ENCODE data around the gene ERBB4. TPM values are rescaled to one million over a fixed set of nuclear protein-coding genes. Genes with fewer than 3 reads are reported as not detected.
"Not testable (repeated sequence)": the region's sequence is repeated elsewhere in the genome, so short reads cannot be mapped to it uniquely, and the experiment has no call there.

ERBB4 gene
- total and polyA plus RNA-seq, 3 experiments from 2014 or later, result not detected

DNA sequence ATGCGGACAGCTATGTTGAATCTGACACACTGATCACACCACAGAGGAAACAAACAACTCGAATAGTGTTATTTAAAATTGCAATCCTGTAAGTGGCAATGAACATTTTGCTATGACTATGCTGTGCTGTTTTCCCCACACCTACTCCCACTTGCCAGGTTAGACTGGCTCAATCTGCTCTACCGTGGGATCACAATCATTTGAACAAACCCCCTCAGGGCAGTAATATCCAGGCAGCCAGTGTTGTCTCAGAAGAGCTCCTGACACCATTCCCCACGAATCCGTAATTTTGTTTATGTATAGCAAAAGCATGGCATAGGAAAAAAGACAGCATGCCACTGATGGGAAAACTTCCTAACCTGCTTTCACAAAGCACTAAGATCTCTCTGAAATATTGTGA, 284.3 kb downstream of the ERBB4 start:
- no peak overlapping the region for H3K4me3 Mint-ChIP-seq
- Histone ChIP-seq H3K27ac (ENCODE audit: low read depth, low read length) (no peak overlapping the region), H3K4me3 (ENCODE audit: low read length) (no peak overlapping the region), H3K36me3 (ENCODE audit: insufficient read depth, low read length) (no peaks in the 10 kb centered on the region), H3K9me3 (ENCODE audit: low read length) (no peaks in the 10 kb centered on the region), H3K27me3 (ENCODE audit: insufficient read depth, low read length, poor library complexity, severe bottlenecking) (no peaks in the 10 kb centered on the region), H3K4me1 (ENCODE audit: insufficient read depth, low read length) (no peaks in the 10 kb centered on the region)
- no peak overlapping the region for H3K27ac Mint-ChIP-seq
- POLR2A ChIA-PET, result no interaction called here
- no peaks in the 10 kb centered on the region for H3K4me1 Mint-ChIP-seq
- DNase-seq, result no peak
- CTCF ChIA-PET, result no interaction called here
- H3K9me3 Mint-ChIP-seq, result peaks cover 0 to 18% (median 2%) of the 10 kb centered on the region in 5 donors
- H3K27me3 Mint-ChIP-seq, result no peaks in the 10 kb centered on the region
- H3K36me3 Mint-ChIP-seq, result no peaks in the 10 kb centered on the region

- no peaks in the 10 kb centered on the region for H3K36me3 ChIP-seq (ENCODE audit: insufficient read depth, low read length)
- no peaks in the 10 kb centered on the region for H3K4me1 ChIP-seq (ENCODE audit: insufficient read depth, low read length)
- no peaks in the 10 kb centered on the region for H3K9me3 ChIP-seq (ENCODE audit: low read length)
- H3K27ac ChIP-seq (ENCODE audit: low read depth, low read length), result no peak overlapping the region
- H3K4me1 Mint-ChIP-seq, result no peaks in the 10 kb centered on the region
- DNase-seq, result no peak
- H3K36me3 Mint-ChIP-seq, result no peaks in the 10 kb centered on the region
- H3K27ac Mint-ChIP-seq, result no peak overlapping the region
- H3K4me3 Mint-ChIP-seq, result no peak overlapping the region
- POLR2A ChIA-PET, result no interaction called here
- H3K9me3 Mint-ChIP-seq, result peaks cover 0 to 10% (median 7%) of the 10 kb centered on the region in 5 donors
- CTCF ChIA-PET, result no interaction called here
- H3K27me3 Mint-ChIP-seq, result no peaks in the 10 kb centered on the region
- H3K4me3 ChIP-seq (ENCODE audit: low read length), result no peak overlapping the region
- no peaks in the 10 kb centered on the region for H3K27me3 ChIP-seq (ENCODE audit: insufficient read depth, low read length, poor library complexity, severe bottlenecking)
Measured at GRCh38 chr2:212249451-212249850, 289.2 kb downstream of the ERBB4 start.

- ChIA-PET CTCF (no interaction called here), POLR2A (no interaction called here)
- no peak overlapping the region for H3K4me3 Mint-ChIP-seq
Measured at GRCh38 chr2:212245880-212246279, 292.7 kb downstream of the ERBB4 start.

DNA sequence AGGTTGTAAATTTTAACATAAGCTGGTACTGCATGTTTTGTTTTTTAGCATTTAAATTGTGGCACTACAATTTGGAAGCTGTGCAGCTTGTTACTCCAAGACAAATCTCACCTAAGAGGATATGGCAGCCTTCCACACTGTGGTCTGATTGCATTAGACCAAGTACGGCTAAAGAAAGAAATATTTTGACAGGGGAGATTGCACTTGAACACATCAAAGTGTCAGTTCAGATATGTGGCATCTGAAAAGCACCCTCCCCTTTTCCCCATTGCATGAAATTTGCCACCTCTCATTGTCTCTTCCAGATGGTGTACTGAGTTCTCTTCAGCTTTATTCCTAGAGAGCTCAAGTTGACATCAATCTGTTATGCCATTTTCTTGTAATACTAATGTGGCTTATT, 295.9 kb downstream of the ERBB4 start:
- Histone ChIP-seq H3K4me3 (ENCODE audit: low read length) (no peak overlapping the region), H3K36me3 (ENCODE audit: insufficient read depth, low read length) (no peaks in the 10 kb centered on the region), H3K27ac (ENCODE audit: low read depth, low read length) (no peak overlapping the region), H3K4me1 (ENCODE audit: insufficient read depth, low read length) (no peaks in the 10 kb centered on the region), H3K9me3 (ENCODE audit: low read length) (no peaks in the 10 kb centered on the region), H3K27me3 (ENCODE audit: insufficient read depth, low read length, poor library complexity, severe bottlenecking) (no peaks in the 10 kb centered on the region)
- no peak for DNase-seq
- peaks cover 1 to 9% (median 6%) of the 10 kb centered on the region in 5 donors for H3K9me3 Mint-ChIP-seq
- CTCF ChIA-PET, result no interaction called here
- no peak overlapping the region for H3K4me3 Mint-ChIP-seq
- H3K27me3 Mint-ChIP-seq, result no peaks in the 10 kb centered on the region
- POLR2A ChIA-PET, result no interaction called here
- no peaks in the 10 kb centered on the region for H3K36me3 Mint-ChIP-seq
- no peaks in the 10 kb centered on the region for H3K4me1 Mint-ChIP-seq
- H3K27ac Mint-ChIP-seq, result no peak overlapping the region

More at GRCh38 chr2:212245880-212246279, 292.7 kb downstream of the ERBB4 start:
- Histone ChIP-seq H3K4me1 (ENCODE audit: insufficient read depth, low read length) (no peaks in the 10 kb centered on the region), H3K36me3 (ENCODE audit: insufficient read depth, low read length) (no peaks in the 10 kb centered on the region), H3K27me3 (ENCODE audit: insufficient read depth, low read length, poor library complexity, severe bottlenecking) (no peaks in the 10 kb centered on the region), H3K27ac (ENCODE audit: low read depth, low read length) (no peak overlapping the region), H3K9me3 (ENCODE audit: low read length) (no peaks in the 10 kb centered on the region), H3K4me3 (ENCODE audit: low read length) (no peak overlapping the region)
- Mint-ChIP-seq H3K4me1 (no peaks in the 10 kb centered on the region), H3K27ac (no peak overlapping the region), H3K27me3 (no peaks in the 10 kb centered on the region), H3K36me3 (no peaks in the 10 kb centered on the region), H3K9me3 (peaks cover 1 to 12% (median 5%) of the 10 kb centered on the region in 5 donors)
- DNase-seq, result no peak

- H3K4me3 Mint-ChIP-seq, CTCF ChIA-PET: not testable (repeated sequence)
Measured at GRCh38 chr2:212238152-212238551, 300.4 kb downstream of the ERBB4 start.

DNA sequence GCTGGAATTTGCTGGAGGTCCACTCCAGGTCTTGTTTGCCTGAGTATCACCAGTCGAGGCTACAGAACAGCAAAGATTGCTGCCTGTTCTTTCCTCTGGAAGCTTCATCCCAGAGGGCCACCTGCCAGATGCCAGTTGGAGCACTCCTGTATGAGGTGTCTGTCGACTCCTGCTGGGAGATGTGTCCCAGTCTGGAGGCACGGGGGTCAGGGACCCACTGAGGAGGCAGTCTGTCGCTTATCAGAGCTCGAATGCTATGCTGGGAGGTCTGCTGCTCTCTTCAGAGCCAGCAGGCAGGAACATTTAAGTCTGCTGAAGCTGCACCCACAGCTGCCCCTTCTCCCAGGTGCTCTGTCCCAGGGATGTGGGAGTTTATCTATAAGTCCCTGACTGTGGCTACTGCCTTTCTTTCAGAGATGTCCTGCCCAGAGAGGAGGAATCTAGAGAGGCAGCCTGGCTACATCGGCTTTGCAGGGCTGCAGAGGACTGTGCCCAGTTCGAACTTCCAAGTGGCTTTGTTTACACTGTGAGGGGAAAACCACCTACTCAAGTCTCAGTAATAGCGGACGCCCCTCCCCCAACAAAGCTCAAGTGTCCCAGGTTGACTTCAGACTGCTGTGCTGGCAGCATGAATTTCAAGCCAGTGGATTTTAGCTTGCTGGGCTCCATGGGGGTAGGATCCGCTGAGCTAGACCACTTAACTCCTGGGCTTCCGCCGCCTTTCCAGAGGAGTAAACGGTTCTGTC, 301.1 kb downstream of the ERBB4 start:
- H3K4me3 Mint-ChIP-seq, result no peak overlapping the region
- no peak for DNase-seq
- H3K27ac Mint-ChIP-seq, result no peak overlapping the region
- CTCF ChIA-PET, result no interaction called here
- Histone ChIP-seq H3K9me3 (ENCODE audit: low read length) (no peaks in the 10 kb centered on the region), H3K27me3 (ENCODE audit: insufficient read depth, low read length, poor library complexity, severe bottlenecking) (no peaks in the 10 kb centered on the region), H3K4me3 (ENCODE audit: low read length) (no peak overlapping the region), H3K36me3 (ENCODE audit: insufficient read depth, low read length) (no peaks in the 10 kb centered on the region), H3K4me1 (ENCODE audit: insufficient read depth, low read length) (no peaks in the 10 kb centered on the region), H3K27ac (ENCODE audit: low read depth, low read length) (no peak overlapping the region)
- POLR2A ChIA-PET, result no interaction called here
- no peaks in the 10 kb centered on the region for H3K4me1 Mint-ChIP-seq
- H3K27me3 Mint-ChIP-seq, result no peaks in the 10 kb centered on the region
- no peaks in the 10 kb centered on the region for H3K36me3 Mint-ChIP-seq
- H3K9me3 Mint-ChIP-seq, result peaks cover 0 to 22% (median 15%) of the 10 kb centered on the region in 5 donors

More at GRCh38 chr2:212238152-212238551, 300.4 kb downstream of the ERBB4 start:
- H3K4me3 ChIP-seq (ENCODE audit: low read length); H3K9me3 ChIP-seq (ENCODE audit: low read length); H3K36me3 ChIP-seq (ENCODE audit: insufficient read depth, low read length); H3K4me1 Mint-ChIP-seq; H3K36me3 Mint-ChIP-seq; H3K27me3 ChIP-seq (ENCODE audit: insufficient read depth, low read length, poor library complexity, severe bottlenecking); H3K4me1 ChIP-seq (ENCODE audit: insufficient read depth, low read length); POLR2A ChIA-PET; H3K27ac Mint-ChIP-seq; H3K27ac ChIP-seq (ENCODE audit: low read depth, low read length); DNase-seq; H3K27me3 Mint-ChIP-seq: not testable (repeated sequence)
- H3K9me3 Mint-ChIP-seq, result peaks cover 0 to 22% (median 13%) of the 10 kb centered on the region in 5 donors

DNA sequence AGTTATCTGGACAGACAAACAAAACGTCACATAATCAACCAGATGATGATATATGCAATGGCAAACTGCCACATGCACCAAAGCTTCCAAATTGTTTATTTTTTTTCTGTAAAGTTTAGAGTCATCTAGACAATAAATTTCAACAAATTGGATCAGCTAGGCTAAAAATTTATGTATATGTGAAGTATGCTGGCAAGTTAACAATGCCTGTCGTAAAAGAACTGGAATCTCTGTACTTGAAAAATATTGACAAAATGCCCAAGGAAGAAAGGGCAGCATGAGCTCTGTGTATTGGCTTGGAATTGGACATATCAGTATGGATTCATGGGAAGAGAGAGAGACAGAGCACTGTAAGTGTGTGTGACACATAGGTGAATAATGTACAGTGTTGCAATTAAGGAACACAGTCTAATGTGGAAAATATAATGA, 309.8 kb downstream of the ERBB4 start:
- no peak for DNase-seq
- CTCF ChIA-PET, result no interaction called here

DNA sequence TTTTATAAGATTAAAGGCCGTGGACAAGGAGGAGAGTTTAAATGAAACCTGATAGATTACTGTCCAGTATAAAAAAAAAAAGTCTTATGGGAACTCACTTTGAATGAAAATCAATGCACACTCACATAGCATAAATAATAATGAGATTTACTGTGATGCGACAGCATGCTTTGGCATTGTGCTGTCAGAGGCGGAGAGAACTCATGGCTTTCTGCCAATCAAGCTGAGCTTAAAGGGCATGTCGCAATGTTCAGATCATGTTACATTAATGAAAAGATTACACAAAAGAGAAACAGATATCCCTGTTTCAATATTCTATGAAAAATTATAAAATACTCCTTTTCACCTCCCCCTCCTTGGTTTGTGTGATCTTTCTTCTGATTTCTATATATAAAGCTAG, 310.8 kb downstream of the ERBB4 start:
- no peak for DNase-seq
- no peaks in the 10 kb centered on the region for H3K27me3 Mint-ChIP-seq
- H3K36me3 Mint-ChIP-seq, result no peaks in the 10 kb centered on the region
- peaks cover 0 to 10% (median 0%) of the 10 kb centered on the region in 5 donors for H3K9me3 Mint-ChIP-seq
- no peaks in the 10 kb centered on the region for H3K9me3 ChIP-seq (ENCODE audit: low read length)
- no peaks in the 10 kb centered on the region for H3K27me3 ChIP-seq (ENCODE audit: insufficient read depth, low read length, poor library complexity, severe bottlenecking)
- no peak overlapping the region for H3K27ac ChIP-seq (ENCODE audit: low read depth, low read length)
- H3K36me3 ChIP-seq (ENCODE audit: insufficient read depth, low read length), result no peaks in the 10 kb centered on the region
- H3K4me3 Mint-ChIP-seq, result no peak overlapping the region
- CTCF ChIA-PET, result no interaction called here
- H3K4me1 ChIP-seq (ENCODE audit: insufficient read depth, low read length), result no peaks in the 10 kb centered on the region
- POLR2A ChIA-PET, result no interaction called here
- H3K4me1 Mint-ChIP-seq, result no peaks in the 10 kb centered on the region
- H3K27ac Mint-ChIP-seq, result no peak overlapping the region
- H3K4me3 ChIP-seq (ENCODE audit: low read length), result no peak overlapping the region

More for the DNA sequence above, 309.8 kb downstream of the ERBB4 start:
- Histone ChIP-seq H3K4me1 (ENCODE audit: insufficient read depth, low read length) (no peaks in the 10 kb centered on the region), H3K36me3 (ENCODE audit: insufficient read depth, low read length) (no peaks in the 10 kb centered on the region), H3K9me3 (ENCODE audit: low read length) (no peaks in the 10 kb centered on the region), H3K4me3 (ENCODE audit: low read length) (no peak overlapping the region), H3K27ac (ENCODE audit: low read depth, low read length) (no peak overlapping the region), H3K27me3 (ENCODE audit: insufficient read depth, low read length, poor library complexity, severe bottlenecking) (no peaks in the 10 kb centered on the region)
- Mint-ChIP-seq H3K4me3 (no peak overlapping the region), H3K9me3 (peaks cover 0 to 12% (median 0%) of the 10 kb centered on the region in 5 donors), H3K4me1 (no peaks in the 10 kb centered on the region), H3K27me3 (no peaks in the 10 kb centered on the region), H3K27ac (no peak overlapping the region), H3K36me3 (no peaks in the 10 kb centered on the region)
- POLR2A ChIA-PET, result no interaction called here

Data from CD8-positive, alpha-beta memory T cell (primary cell).